WERI-Rb-1 (cell line): Measurements from ENCODE around the gene SMARCA2.

Source experiments
- DNase-seq: peaks from one replicate; pipeline ENCODE4 v3.0.0-alpha.2; 2020
- H3K27ac ChIP-seq: fragments of 250-450 bp; sonication (Bioruptor Pico); 2 replicates; pipeline ENCODE4 v1.5.1; 2020; ENCODE audit warnings: mild to moderate bottlenecking, moderate library complexity
- H3K27me3 ChIP-seq: fragments of 250-450 bp; sonication (Bioruptor Pico); 2 replicates; pipeline ENCODE4 v1.5.1; 2021; ENCODE audit warnings: mild to moderate bottlenecking, low read depth, moderate library complexity; ENCODE audit not compliant: insufficient read depth, severe bottlenecking
- H3K36me3 ChIP-seq: fragments of 250-450 bp; sonication (Bioruptor Pico); 2 replicates; pipeline ENCODE4 v1.5.1; 2020; ENCODE audit warnings: mild to moderate bottlenecking, moderate library complexity
- H3K4me3 ChIP-seq: 2 replicates; pipeline ENCODE4 v1.5.1; 2011; ENCODE audit warnings: low read depth, mild to moderate bottlenecking, control low read depth, low read length
- H3K9me3 ChIP-seq: fragments of 250-450 bp; sonication (Bioruptor Pico); 2 replicates; pipeline ENCODE4 v1.5.1; 2021; ENCODE audit warnings: mild to moderate bottlenecking, moderate library complexity; ENCODE audit not compliant: severe bottlenecking
- TF ChIP-seq, protein P1 (sequence below): IDR thresholded peaks from 2 replicates; pipeline ENCODE4 v1.5.1; 2011; ENCODE audit warnings: low read depth, mild to moderate bottlenecking, control low read depth, inconsistent platforms, low read length

SMARCA2 gene

DNA sequence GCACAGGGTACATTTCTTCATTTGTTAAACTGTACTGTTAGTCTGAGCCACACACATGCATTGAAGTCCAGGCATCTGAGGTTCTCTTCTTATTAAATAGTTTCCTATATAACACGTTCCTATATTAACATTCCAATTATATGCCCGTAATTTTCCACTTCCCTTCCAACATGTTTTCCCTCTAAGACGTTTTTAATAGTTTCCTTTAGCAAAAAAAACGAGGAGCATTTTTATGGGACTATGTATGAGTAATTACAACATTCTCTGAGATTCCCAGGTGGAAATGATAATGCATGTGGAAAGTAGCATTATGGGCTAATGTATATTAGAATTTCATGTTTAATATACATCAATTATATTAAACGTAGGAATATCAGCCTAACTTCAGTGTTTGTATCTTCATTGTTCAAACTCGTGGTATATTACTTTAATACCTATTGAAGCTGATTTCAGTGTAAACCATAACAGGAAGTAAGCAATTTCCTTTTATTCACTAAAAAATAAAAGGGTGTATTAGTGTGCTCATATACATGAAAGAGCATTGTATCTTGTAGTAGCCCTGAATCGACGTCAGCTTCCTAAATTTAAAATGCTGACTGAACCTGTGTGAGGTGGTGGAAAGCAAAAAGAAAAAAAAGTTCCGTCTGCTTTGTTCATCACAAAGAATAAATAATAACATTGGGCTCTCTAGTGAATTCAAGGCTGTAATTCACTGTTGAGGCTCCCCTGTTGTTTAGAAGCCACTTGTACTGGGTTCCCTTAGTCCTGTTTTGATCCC lies 11.3 kb downstream of the SMARCA2 start:
- Histone ChIP-seq H3K4me3 (no peak overlapping the region), H3K9me3 (no peaks in the 10 kb centered on the region), H3K27me3 (no peaks in the 10 kb centered on the region), H3K36me3 (no peaks in the 10 kb centered on the region), H3K27ac (no peak overlapping the region)
- TF ChIP-seq, protein P1, sequence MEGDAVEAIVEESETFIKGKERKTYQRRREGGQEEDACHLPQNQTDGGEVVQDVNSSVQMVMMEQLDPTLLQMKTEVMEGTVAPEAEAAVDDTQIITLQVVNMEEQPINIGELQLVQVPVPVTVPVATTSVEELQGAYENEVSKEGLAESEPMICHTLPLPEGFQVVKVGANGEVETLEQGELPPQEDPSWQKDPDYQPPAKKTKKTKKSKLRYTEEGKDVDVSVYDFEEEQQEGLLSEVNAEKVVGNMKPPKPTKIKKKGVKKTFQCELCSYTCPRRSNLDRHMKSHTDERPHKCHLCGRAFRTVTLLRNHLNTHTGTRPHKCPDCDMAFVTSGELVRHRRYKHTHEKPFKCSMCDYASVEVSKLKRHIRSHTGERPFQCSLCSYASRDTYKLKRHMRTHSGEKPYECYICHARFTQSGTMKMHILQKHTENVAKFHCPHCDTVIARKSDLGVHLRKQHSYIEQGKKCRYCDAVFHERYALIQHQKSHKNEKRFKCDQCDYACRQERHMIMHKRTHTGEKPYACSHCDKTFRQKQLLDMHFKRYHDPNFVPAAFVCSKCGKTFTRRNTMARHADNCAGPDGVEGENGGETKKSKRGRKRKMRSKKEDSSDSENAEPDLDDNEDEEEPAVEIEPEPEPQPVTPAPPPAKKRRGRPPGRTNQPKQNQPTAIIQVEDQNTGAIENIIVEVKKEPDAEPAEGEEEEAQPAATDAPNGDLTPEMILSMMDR, result no peak
- no peak for DNase-seq

DNA sequence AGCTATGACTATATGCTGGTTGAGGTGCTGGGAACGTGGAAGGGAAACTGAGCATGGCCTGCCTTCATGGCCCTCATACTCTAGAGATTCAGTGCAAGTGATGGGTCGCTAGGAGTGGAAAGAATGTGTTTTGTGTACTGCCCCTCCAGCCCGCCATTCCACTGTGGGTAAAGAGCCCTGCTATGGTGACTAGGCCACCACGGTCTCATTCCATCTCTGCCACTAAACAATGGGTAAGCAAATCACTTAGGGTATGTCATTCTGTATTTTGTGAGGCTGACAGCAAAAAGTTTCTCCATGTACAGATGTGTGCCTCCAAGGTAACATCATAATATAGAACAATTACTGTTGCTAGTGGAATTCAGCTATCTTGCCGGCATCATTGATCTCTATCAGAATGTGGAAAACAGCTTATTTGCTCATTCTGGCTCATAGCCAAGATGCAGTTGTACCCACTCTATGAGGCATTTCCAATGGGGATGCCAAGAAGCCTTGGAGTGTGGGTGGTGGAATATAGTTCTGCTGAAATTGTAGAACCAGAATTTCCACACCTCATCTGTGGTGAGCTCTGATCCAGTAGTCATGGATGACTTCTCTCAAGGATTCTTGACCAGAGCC lies 12.5 kb downstream of the SMARCA2 start:
- no peaks in the 10 kb centered on the region for H3K27me3 ChIP-seq
- H3K9me3 ChIP-seq, result no peaks in the 10 kb centered on the region
- DNase-seq, result no peak
- no peak overlapping the region for H3K4me3 ChIP-seq
- TF ChIP-seq, protein P1, result no peak
- H3K27ac ChIP-seq, result no peak overlapping the region
- peaks cover under 1% of the 10 kb centered on the region; the same call in 1 of the 2 replicates for H3K36me3 ChIP-seq

DNA sequence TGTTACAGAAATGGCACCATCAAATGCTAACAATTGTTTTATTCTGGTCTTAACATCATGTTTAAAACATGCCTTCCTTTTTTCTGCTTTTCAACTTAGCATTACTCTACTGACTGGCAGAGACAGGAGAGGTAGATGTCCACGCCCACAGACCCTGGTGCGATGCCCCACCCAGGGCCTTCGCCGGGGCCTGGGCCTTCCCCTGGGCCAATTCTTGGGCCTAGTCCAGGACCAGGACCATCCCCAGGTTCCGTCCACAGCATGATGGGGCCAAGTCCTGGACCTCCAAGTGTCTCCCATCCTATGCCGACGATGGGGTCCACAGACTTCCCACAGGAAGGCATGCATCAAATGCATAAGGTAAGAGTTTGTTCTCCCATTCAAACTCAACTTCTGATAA lies 13.7 kb downstream of the SMARCA2 start:
- Histone ChIP-seq H3K27me3 (no peaks in the 10 kb centered on the region), H3K36me3 (peaks cover 13% of the 10 kb centered on the region), H3K9me3 (no peaks in the 10 kb centered on the region), H3K27ac (no peak overlapping the region), H3K4me3 (no peak overlapping the region)
- TF ChIP-seq, protein P1, result no peak
- no peak for DNase-seq

DNA sequence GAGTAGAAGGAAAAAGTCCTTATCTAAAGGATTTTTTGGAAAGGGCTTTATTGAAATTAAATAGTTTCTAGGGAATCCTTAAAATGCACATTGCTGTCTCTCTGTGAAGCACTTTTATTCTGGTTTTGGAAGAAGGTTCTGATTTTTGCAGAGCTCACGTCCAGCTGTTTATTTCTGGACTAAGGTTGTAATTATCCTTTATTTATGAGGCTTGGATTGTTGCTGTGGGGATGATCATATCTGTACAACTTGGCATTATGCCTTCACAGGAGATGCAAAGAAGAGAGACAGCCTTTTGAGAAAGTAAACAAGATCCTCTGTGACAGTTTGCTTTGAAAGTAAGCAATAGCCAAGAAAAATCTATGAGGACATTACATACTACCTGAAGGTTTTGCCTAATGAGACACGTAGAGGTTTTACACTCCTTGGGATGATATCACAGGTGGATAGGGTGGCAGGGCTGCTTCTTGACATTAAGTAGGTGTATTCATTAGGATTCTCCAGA lies 14.6 kb downstream of the SMARCA2 start:
- no peak overlapping the region for H3K27ac ChIP-seq

DNA sequence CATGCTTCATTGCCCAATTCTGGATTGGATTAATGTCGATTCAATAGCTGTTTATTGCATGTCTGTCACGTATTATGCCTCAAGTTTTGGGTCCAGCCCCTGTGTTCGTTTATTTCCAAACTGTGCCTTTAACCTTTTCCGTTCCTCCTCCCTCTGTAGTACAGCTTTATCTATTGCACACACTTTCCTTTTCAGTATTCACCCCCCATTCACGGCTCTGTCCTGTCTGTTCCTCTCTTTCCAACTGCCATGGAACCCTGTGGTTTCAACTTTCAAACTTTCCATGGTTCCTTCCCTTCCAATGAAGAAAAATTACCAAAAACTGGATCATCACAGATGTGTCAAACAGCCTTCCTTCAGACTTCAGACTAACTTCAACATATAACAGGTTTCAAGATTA lies 17.1 kb downstream of the SMARCA2 start:
- H3K36me3 ChIP-seq, result peaks cover 24% of the 10 kb centered on the region
- H3K4me3 ChIP-seq, result no peak overlapping the region

More for the DNA sequence above, 14.6 kb downstream of the SMARCA2 start:
- H3K36me3 ChIP-seq, result peaks cover 18% of the 10 kb centered on the region
- no peak for DNase-seq
- no peak overlapping the region for H3K4me3 ChIP-seq
- no peaks in the 10 kb centered on the region for H3K9me3 ChIP-seq
- TF ChIP-seq, protein P1, result no peak
- no peaks in the 10 kb centered on the region for H3K27me3 ChIP-seq

More for the DNA sequence above, 17.1 kb downstream of the SMARCA2 start:
- H3K9me3 ChIP-seq, result no peaks in the 10 kb centered on the region
- DNase-seq, result no peak
- H3K27me3 ChIP-seq, result no peaks in the 10 kb centered on the region
- H3K27ac ChIP-seq, result no peak overlapping the region
- TF ChIP-seq, protein P1, result no peak
